Activated naive CD4-positive, alpha-beta T cell treated with anti-CD3 and anti-CD28 coated beads for 36 hours (primary cell): ENCODE results near the gene SPTB. TPM values are rescaled to one million over a fixed set of nuclear protein-coding genes. Genes with fewer than 3 reads are reported as not detected.

Experiments
- CTCF ChIA-PET: fragments of 350-600 bp; sonication (Branson Sonifier 250); formaldehyde crosslinking; loops from one replicate; lab custom pipeline; 2021; ENCODE audit warnings: antibody characterized with exemption; lab: Charles Lee
- DNase-seq: peaks from one replicate; pipeline ENCODE4 v3.0.0-alpha.2; 2020
- H3K27ac Mint-ChIP-seq: one replicate; pipeline ENCODE4 v1.8.0; 2021; ENCODE audit warnings: mild to moderate bottlenecking, mixed read lengths
- H3K27me3 Mint-ChIP-seq: one replicate; pipeline ENCODE4 v1.8.0; 2021; ENCODE audit warnings: low read depth, mixed read lengths
- H3K36me3 Mint-ChIP-seq: one replicate; pipeline ENCODE4 v1.8.0; 2021; ENCODE audit warnings: low read depth, mixed read lengths
- H3K4me1 Mint-ChIP-seq: one replicate; pipeline ENCODE4 v1.8.0; 2021; ENCODE audit warnings: low read depth, mixed read lengths
- H3K4me3 Mint-ChIP-seq: one replicate; pipeline ENCODE4 v1.8.0; 2021; ENCODE audit warnings: mild to moderate bottlenecking, moderate library complexity, mixed read lengths
- H3K9me3 Mint-ChIP-seq: one replicate; pipeline ENCODE4 v1.8.0; 2021; ENCODE audit warnings: mixed read lengths
- intact Hi-C: fragments of 100-400 bp; cut with micrococcal nuclease; formaldehyde crosslinking; loops from one replicate; pipeline ENCODE4 v1.15.1; 2023
- total RNA-seq, 2 experiments: library from RNA; stranded (reverse); gene quantifications; one replicate each; pipeline ENCODE4 v1.2.3, GENCODE V29; 2021

SPTB gene
- total RNA-seq, 2 experiments from 2014 or later: 0.42 to 0.55 TPM

DNA sequence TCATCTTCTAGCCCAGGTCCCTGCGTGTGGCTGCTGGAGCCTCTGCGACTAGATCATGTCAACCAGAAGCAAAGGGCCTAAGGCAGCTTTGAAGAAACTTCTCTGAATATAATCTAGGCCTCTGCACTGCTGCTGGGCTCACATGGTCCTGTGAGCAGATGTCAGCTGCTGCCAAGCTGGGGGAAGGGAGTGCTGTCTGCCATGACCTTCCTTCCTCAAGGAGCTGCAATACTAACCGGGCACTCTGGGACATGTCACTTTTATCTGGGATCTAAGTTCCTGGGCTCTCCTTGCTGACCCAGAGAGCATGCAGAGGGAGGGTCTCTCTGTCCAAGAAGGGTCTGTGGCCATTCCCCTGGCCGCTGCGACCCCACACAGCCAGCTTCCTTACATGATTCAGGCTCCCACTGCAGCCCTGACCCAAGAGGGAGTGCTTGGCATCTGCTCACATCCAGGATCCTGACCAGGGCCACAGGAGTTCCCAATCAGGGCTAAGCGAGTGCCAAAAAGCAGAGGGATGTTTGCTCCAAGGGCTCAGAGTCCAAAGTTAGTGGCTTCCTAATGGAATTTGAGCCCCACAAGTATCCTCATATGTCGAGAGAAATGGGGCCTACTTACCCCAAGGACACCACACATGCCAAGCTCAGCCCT is 101.5 kb downstream of the SPTB start:
- Mint-ChIP-seq H3K4me1 (no peaks in the 10 kb centered on the region), H3K27me3 (no peaks in the 10 kb centered on the region), H3K4me3 (no peak overlapping the region), H3K27ac (no peak overlapping the region), H3K36me3 (no peaks in the 10 kb centered on the region), H3K9me3 (no peaks in the 10 kb centered on the region)
- CTCF ChIA-PET: interaction anchor here (1.6 kb wide), 1 partner anchor 13 kb away, joined by 6 read pairs; no protein-coding TSS in a partner anchor
- intact Hi-C loops: no loop called here
- no peak for DNase-seq

DNA sequence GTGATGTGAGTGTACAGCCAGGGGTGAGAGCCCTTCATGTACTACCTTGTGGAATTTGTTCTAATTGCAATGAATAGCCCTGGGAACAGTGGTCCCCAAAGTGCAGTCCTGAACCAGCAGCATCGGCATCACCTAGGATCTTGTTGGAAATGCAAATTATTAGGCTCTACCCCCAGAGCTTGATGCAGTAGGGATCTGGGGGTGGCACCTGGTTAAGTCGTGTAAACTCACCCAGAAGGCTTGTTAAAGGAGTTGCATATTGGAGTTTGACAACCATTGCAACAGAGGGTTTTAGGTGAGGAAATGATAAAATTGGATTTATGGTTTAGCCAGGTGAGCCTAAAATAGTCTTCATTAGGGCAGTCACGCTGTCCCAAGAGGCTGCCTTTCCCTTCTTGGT is 102.2 kb downstream of the SPTB start:
- Mint-ChIP-seq H3K27me3 (no peaks in the 10 kb centered on the region), H3K36me3 (no peaks in the 10 kb centered on the region), H3K9me3 (no peaks in the 10 kb centered on the region), H3K4me3 (no peak overlapping the region), H3K4me1 (no peaks in the 10 kb centered on the region), H3K27ac (no peak overlapping the region)
- CTCF ChIA-PET: interaction anchor here (1.1 kb wide), 1 partner anchor 13 kb away, joined by 3 read pairs; no protein-coding TSS in a partner anchor
- no peak for DNase-seq
- intact Hi-C loops: no loop called here

DNA sequence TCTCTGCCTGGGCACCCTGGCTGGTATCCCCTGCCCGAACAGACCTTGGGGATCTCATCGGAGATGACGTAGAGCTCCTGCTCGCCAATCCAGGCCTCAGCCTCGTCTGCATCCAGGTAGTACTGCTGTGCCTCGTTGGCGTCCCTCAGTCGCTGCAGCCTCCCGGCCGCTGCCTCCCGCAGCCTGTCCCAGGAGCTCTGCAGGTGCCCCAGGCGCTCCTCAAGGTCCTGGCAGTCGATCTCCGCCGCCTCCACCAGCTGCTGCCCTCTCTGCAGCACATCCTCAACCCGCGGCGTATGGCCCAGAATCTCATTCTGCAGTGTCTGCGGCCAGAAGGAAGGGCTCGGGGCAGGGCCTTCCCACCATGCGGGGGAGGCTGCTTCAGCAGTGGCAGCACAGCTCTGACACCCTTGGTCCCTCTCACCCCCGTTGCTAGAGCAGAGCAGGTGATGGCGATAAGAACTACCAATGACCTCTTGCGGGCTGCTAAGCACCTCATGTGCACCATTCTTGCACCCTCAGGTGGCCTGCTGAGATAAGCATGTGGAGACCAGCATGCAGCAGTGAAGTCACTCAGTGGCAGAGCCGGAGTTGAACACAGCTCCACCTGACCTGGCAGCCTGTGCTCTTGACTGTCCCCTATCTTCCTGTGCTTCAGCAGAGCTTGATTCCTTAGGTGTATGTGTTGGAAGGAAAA is 104.5 kb downstream of the SPTB start:
- intact Hi-C loops: no loop called here
- Mint-ChIP-seq H3K4me3 (no peak overlapping the region), H3K36me3 (no peaks in the 10 kb centered on the region), H3K27me3 (no peaks in the 10 kb centered on the region), H3K4me1 (peaks cover 9% of the 10 kb centered on the region), H3K27ac (no peak overlapping the region), H3K9me3 (no peaks in the 10 kb centered on the region)
- no peak for DNase-seq
- CTCF ChIA-PET: interaction anchor here (0.6 to 2.8 kb wide), 4 partner anchors 10 to 117 kb away, joined by 3 to 8 read pairs (median 4); no protein-coding TSS in a partner anchor

DNA sequence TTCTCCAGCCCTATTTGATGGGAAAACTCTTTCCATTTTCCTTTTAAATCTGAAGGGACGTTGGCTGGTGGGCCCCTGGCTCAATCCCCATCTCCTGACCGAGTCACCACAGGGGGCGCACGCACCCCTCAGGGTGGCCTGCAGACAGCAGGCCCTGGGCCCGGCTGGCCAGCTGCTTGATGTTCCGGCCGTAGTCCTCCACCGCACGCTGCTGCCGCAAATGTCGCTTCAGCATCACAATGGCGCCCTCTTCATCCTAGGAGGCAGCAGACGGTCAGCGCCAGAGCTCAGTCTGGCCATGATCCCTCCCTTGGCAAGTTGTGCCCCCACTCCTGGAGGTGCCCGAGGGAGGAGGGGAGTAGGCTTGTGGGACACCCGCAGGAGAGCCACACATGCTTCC is 105.4 kb downstream of the SPTB start:
- H3K4me3 Mint-ChIP-seq: no peak overlapping the region
- H3K27ac Mint-ChIP-seq: no peak overlapping the region
- H3K9me3 Mint-ChIP-seq: no peaks in the 10 kb centered on the region
- DNase-seq: no peak
- CTCF ChIA-PET: interaction anchor here (1.0 to 2.8 kb wide), 2 partner anchors 9 to 12 kb away, joined by 3 to 8 read pairs; no protein-coding TSS in a partner anchor
- no peaks in the 10 kb centered on the region for H3K36me3 Mint-ChIP-seq
- peaks cover 9% of the 10 kb centered on the region for H3K4me1 Mint-ChIP-seq
- intact Hi-C loops: no loop called here
- H3K27me3 Mint-ChIP-seq: no peaks in the 10 kb centered on the region

DNA sequence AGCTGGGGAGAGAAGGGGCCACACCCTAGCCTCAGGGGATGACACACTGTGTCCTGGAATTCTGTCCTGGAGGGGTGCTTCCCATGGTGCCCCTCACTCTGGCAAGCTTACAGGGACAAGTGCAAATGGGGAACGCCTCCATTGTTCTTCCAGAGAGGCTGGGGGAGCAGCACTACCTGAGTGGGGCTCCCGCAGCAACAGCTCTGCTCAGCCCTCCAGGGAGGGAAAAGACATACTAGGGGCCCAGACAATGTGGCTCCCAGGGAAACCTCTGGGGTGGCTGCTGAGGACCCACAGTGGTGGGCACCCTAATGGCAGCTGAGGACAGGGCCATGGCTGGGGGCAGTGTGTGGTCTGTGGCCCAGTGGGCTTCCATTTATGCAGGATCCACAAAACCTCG is 106.1 kb downstream of the SPTB start:
- Mint-ChIP-seq H3K27me3 (no peaks in the 10 kb centered on the region), H3K4me1 (peaks cover 9% of the 10 kb centered on the region), H3K27ac (no peak overlapping the region), H3K4me3 (no peak overlapping the region), H3K36me3 (no peaks in the 10 kb centered on the region), H3K9me3 (no peaks in the 10 kb centered on the region)
- intact Hi-C loops: no loop called here
- no peak for DNase-seq
- CTCF ChIA-PET: interaction anchor here (1.0 to 2.8 kb wide), 2 partner anchors 8 to 11 kb away, joined by 3 to 8 read pairs; no protein-coding TSS in a partner anchor

DNA sequence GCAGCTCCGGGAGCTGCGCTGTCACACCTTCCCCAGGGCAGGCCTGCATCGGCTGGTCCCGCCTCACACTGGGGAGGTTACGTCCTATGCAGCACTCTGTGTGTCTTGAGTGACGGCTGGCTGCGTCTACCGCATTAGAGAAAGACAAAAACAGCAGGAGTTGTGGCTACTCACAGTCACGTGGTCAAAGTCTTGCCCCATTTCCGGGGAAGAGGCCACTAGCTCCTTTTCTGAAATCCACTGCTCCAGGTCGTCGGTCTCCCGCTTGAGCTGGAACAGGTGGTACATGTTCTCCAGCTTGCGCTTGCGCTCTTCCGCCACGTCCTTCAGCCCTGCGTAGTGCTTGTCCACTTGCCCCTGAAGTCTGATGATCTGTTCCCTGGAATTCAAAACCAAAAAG is 106.7 kb downstream of the SPTB start:
- DNase-seq: no peak
- Mint-ChIP-seq H3K4me3 (no peak overlapping the region), H3K4me1 (peaks cover 9% of the 10 kb centered on the region), H3K27ac (no peak overlapping the region), H3K9me3 (no peaks in the 10 kb centered on the region), H3K36me3 (no peaks in the 10 kb centered on the region), H3K27me3 (no peaks in the 10 kb centered on the region)
- intact Hi-C loops: no loop called here
- CTCF ChIA-PET: interaction anchor here (0.7 to 2.8 kb wide), 6 partner anchors 8 to 659 kb away, joined by 3 to 10 read pairs (median 6); no protein-coding TSS in a partner anchor

DNA sequence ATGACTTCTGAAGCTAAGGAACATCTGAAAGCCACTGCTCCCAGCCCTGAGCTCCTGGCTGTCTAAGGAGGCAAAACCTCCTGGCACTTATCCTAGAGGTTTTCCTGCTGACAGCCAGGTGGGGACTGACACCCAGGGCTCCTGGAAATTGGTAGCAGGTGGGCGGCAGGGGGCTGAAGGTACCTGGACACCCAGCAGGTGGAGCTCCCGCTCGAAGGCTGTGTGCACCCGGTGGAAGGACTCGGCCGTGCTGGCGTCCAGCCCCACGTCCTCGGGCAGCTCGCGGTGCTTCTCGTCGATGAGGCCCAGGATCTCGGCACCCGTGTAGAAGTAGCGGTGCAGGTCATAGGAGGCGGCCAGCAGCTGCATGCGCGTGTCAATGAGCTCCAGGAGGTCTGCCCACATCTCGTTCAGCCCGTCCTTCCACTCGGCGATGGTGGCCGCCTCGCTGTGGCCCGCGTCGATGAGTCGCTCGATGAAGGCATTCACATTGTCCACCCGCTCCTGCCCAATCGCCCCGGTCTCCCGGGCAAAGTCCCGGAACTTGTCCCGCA is 107.2 kb downstream of the SPTB start:
- CTCF ChIA-PET: interaction anchor here (0.7 to 1.6 kb wide), 5 partner anchors 11 to 659 kb away, joined by 3 to 10 read pairs (median 5); no protein-coding TSS in a partner anchor
- H3K4me3 Mint-ChIP-seq: no peak overlapping the region
- H3K4me1 Mint-ChIP-seq: peaks cover 9% of the 10 kb centered on the region
- intact Hi-C loops: no loop called here
- DNase-seq: no peak
- H3K27me3 Mint-ChIP-seq: no peaks in the 10 kb centered on the region
- H3K9me3 Mint-ChIP-seq: no peaks in the 10 kb centered on the region
- no peaks in the 10 kb centered on the region for H3K36me3 Mint-ChIP-seq
- H3K27ac Mint-ChIP-seq: no peak overlapping the region

DNA sequence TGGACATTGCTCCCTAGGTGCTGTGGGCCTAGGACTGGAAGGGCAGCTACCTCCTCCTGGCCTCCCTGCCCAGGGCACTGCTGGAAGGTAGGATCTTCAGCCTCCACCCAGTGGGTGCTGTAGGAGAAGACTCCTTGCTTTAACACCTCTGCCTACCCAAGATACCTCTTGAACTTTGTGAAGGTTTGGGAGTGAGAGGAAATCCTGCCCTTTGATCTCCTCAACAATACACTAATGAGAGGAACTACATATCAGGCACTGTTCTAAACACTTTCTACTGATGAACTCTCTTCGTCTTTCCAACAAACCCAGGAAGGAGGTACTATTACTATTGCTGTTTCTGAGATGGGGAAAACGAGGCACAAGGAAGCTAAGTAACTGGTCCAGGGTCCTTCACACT is 108.5 kb downstream of the SPTB start:
- H3K27me3 Mint-ChIP-seq: no peaks in the 10 kb centered on the region
- intact Hi-C loops: no loop called here
- H3K4me3 Mint-ChIP-seq: no peak overlapping the region
- no peak for DNase-seq
- H3K9me3 Mint-ChIP-seq: no peaks in the 10 kb centered on the region
- CTCF ChIA-PET: no interaction called here
- no peak overlapping the region for H3K27ac Mint-ChIP-seq
- peaks cover 9% of the 10 kb centered on the region for H3K4me1 Mint-ChIP-seq
- H3K36me3 Mint-ChIP-seq: no peaks in the 10 kb centered on the region

DNA sequence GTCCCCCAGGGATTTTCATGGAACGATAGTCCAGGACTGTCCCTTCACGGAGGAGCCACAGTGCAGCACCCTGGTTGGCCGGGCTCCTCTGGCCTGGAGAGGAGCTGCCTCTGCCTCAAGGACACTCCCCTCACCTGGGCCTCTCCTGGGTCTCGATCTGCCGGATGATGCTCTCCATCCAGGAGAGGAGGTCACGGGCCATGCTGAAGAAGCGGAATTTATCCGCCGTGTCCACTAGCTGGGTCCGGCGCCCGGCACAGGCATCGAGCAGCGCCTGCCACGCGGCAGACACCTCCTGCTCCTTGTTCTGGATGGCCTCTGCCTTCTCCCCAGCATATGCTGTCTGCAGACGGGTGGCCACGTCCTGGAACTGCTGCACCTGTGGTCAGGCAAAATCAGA is 109.0 kb downstream of the SPTB start:
- no peak for DNase-seq
- H3K27ac Mint-ChIP-seq: no peak overlapping the region

DNA sequence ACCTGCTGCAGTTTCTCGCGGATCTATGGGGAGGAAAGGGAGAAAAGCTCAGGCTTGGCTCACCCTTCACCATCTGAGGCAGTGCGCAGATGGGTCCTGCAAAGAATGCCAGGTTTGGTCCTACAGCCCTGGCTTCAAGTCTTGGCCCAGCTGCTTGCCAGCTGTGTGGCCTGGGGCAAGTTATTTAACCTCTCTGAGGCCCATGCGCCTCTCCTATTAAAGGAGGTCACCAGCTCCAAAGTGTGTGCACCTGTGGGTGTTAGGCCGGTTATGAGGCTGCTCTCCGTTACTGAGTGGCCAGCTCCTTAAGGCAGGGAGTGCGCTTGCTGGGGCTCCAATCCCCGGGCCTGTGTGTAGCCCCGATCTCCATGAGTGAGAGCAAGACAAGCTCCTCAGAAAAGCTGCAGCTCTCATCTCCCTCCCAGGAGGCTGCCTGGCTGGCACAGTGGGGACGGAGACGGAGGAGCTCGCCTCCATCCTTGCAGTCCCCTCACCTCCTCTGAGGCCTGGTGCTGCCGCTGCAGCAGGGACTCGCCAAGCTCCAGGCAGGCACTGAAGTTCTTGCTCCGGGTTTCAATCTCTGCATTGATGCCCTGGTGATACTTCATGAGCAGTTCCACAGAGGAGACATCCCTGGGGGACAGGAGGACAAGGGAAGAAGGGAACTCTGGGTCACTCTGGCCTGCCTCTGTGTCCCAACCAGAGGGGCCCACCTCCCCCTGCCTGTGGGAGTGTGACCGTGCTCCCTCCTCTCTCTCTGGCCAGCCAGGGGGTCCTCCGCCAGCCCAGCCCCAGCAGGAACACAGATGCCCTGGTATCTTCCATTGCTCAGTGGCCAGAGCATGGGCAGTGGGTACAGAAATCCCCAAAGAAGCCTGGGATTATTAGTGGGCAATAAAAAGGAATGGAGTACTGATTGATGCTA is 110.3 kb downstream of the SPTB start:
- Mint-ChIP-seq H3K27ac (no peak overlapping the region), H3K9me3 (no peaks in the 10 kb centered on the region), H3K36me3 (no peaks in the 10 kb centered on the region), H3K4me1 (peaks cover 13% of the 10 kb centered on the region), H3K27me3 (no peaks in the 10 kb centered on the region), H3K4me3 (no peak overlapping the region)
- CTCF ChIA-PET: interaction anchor here (1.0 to 2.2 kb wide), 3 partner anchors 54 to 122 kb away, joined by 3 to 4 read pairs (median 3); no protein-coding TSS in a partner anchor
- intact Hi-C loops: no loop called here
- no peak for DNase-seq

More for the DNA sequence above, 109.0 kb downstream of the SPTB start:
- Mint-ChIP-seq H3K9me3 (no peaks in the 10 kb centered on the region), H3K27me3 (no peaks in the 10 kb centered on the region), H3K4me1 (peaks cover 9% of the 10 kb centered on the region), H3K4me3 (no peak overlapping the region), H3K36me3 (no peaks in the 10 kb centered on the region)
- CTCF ChIA-PET: no interaction called here
- intact Hi-C loops: no loop called here

DNA sequence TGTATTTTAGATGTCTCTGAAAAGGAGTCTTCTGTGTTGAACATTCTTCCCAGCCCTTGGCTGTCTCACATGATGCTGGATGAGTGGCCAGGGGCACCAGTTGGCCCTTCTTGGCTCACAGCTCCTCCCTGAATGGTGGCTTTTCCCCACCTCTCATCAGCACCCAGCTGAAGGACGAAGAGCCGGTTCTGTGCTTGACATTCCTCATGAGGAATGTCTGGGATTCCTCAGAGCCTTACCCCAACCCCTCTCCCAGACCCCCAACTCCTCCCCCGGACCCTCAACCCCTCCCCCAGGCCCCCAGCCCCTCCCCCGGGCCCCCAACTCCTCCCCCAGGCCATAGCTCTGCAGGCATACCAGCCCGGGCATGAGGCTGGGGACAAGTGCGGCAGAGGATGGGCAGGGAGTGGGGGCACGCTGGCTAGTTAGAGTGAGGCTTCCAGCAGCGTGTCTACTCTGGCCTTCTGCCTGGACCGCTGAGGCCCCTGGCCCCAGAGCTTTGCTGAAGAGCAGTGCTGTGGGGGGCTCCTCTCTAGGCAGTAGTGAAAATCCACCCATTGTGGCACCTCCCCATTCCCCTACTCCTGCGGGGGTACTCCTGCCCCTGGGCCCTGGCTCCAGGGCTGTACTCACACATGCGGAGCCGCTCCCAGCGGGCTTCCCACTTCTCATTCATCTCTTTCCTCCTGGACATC is 111.2 kb downstream of the SPTB start:
- Mint-ChIP-seq H3K4me1 (peaks cover 13% of the 10 kb centered on the region), H3K27me3 (no peaks in the 10 kb centered on the region), H3K9me3 (no peaks in the 10 kb centered on the region), H3K4me3 (no peak overlapping the region), H3K36me3 (no peaks in the 10 kb centered on the region), H3K27ac (no peak overlapping the region)
- intact Hi-C loops: no loop called here
- no peak for DNase-seq
- CTCF ChIA-PET: interaction anchor here (1.1 to 2.2 kb wide), 3 partner anchors 89 to 123 kb away, joined by 3 to 5 read pairs (median 4); no protein-coding TSS in a partner anchor
